ENCODE measurements around the gene ZNF385A. TPM values are rescaled to one million over a fixed set of nuclear protein-coding genes. Genes with fewer than 3 reads are reported as not detected.

ZNF385A gene
- total RNA-seq, 1 donor from 2014 or later: 15.6 TPM

- Mint-ChIP-seq H3K27me3 (peaks cover 45% of the 10 kb centered on the region), H3K4me3 (ENCODE audit: low read depth) (no peak overlapping the region), H3K27ac (no peak overlapping the region), H3K9me3 (ENCODE audit: low read depth) (no peaks in the 10 kb centered on the region), H3K4me1 (ENCODE audit: low read depth) (peaks cover 13% of the 10 kb centered on the region), H3K36me3 (ENCODE audit: insufficient read depth) (no peaks in the 10 kb centered on the region)
- no peak for TF ChIP-seq CTCF (IDR thresholded peaks at IDR 0.05; ENCODE audit: unreplicated experiment)
- DNase-seq (ENCODE audit: low spot score, unreplicated experiment): no peak
Observed at GRCh38 chr12:54423816-54424150, 39.2 kb upstream of the ZNF385A start.

- no peak for TF ChIP-seq CTCF (IDR thresholded peaks at IDR 0.05; ENCODE audit: unreplicated experiment)
- H3K36me3 Mint-ChIP-seq (ENCODE audit: insufficient read depth): no peaks in the 10 kb centered on the region
- H3K9me3 Mint-ChIP-seq (ENCODE audit: low read depth): no peaks in the 10 kb centered on the region
- H3K4me1 Mint-ChIP-seq (ENCODE audit: low read depth): peaks cover 12% of the 10 kb centered on the region
- peaks cover 41% of the 10 kb centered on the region for H3K27me3 Mint-ChIP-seq
- no peak for DNase-seq (ENCODE audit: low spot score, unreplicated experiment)
- no peak overlapping the region for H3K27ac Mint-ChIP-seq
- no peak overlapping the region for H3K4me3 Mint-ChIP-seq (ENCODE audit: low read depth)
Observed at GRCh38 chr12:54421879-54422250, 37.3 kb upstream of the ZNF385A start.

DNA sequence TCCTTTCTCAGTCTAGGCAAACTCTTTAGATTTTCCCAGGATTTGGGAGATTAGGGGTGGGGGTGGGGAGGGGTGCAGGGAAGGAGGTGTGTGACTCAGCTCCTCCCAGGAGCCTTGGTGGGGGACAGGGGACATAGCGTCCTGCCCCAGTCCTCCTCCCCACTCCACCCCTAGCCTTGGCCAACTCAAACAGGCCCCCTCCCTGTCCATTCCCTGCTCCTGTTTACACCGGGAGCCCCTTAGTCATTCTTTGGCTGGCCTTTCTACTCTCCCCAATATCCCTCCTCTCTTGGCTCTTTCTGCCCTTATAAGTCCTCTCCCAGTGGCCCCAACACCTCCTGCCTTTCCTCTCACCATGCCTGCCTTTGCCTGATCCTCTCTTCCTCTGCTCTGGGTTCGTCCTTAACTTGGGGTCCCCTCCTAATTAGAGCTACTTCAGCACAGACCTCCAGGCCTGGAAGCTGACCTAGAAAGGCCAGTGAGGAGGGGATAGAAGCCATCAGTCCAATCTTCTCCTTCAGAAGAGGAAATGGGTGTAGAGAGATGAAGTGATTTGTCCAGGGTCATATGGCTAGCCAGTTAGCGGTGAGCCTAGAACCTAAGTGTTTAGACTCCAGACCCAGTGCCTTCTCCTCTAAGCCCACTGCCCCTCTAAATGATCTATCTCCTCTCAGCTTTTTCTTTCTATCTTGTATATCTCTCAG lies 36.8 kb upstream of the ZNF385A start:
- no peak for DNase-seq (ENCODE audit: low spot score, unreplicated experiment)
- no peak overlapping the region for H3K4me3 Mint-ChIP-seq (ENCODE audit: low read depth)
- H3K27me3 Mint-ChIP-seq: peaks cover 41% of the 10 kb centered on the region
- no peak for TF ChIP-seq CTCF (IDR thresholded peaks at IDR 0.05; ENCODE audit: unreplicated experiment)
- H3K27ac Mint-ChIP-seq: no peak overlapping the region
- H3K36me3 Mint-ChIP-seq (ENCODE audit: insufficient read depth): no peaks in the 10 kb centered on the region
- H3K9me3 Mint-ChIP-seq (ENCODE audit: low read depth): no peaks in the 10 kb centered on the region
- H3K4me1 Mint-ChIP-seq (ENCODE audit: low read depth): peaks cover 18% of the 10 kb centered on the region

- no peaks in the 10 kb centered on the region for H3K9me3 Mint-ChIP-seq (ENCODE audit: low read depth)
- no peak for DNase-seq (ENCODE audit: low spot score, unreplicated experiment)
- no peak for TF ChIP-seq CTCF (IDR thresholded peaks at IDR 0.05; ENCODE audit: unreplicated experiment)
- no peak overlapping the region for H3K27ac Mint-ChIP-seq
- H3K36me3 Mint-ChIP-seq (ENCODE audit: insufficient read depth): no peaks in the 10 kb centered on the region
- peaks cover 21% of the 10 kb centered on the region for H3K4me1 Mint-ChIP-seq (ENCODE audit: low read depth)
- H3K4me3 Mint-ChIP-seq (ENCODE audit: low read depth): peak overlapping the region; percentile 26
- H3K27me3 Mint-ChIP-seq: peaks cover 35% of the 10 kb centered on the region
Observed at GRCh38 chr12:54420766-54421144, 36.2 kb upstream of the ZNF385A start.

DNA sequence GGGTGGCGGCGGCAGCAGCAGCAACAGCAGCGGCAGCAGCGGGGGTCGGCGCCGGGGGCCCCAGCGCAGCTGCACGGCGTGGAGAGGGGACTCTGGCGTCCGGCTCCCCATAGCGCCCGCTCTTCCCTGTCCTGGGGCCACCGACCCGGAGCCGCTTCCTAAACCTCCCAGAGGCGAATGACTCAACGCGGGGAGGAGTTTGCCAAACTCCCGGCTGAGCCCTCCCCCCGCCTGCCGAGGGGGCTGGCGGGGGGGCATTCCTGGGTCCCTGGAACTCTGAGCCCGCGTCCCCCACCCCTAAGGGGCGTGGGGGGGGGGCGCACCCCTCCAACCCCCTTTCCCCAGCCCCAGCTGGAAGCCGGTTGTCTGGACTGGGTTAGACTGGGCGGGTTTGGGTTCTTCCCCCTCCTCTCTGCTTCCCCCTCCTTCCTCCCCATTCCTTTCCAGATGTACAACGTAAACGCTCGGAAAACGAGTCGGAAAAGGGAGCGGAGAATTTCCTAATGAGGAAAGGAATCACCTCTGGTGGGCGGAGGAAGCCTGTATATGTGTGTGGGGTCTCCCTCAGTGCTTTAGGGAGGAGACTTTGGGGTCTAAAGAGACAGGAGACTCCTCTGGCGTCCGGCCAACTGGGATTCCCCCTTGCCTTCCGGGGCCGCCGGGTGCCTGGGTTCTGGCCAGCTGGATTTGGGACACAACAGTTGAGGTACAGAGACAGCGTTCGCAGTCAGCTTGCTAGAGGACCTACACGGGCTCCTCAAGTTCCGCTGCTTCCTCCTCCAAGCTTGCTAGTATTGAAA lies 34.8 kb upstream of the ZNF385A start, which contains the start of gene ITGA5:
ITGA5 (minus strand) TSS at position 179 of the 800 bp plus-strand sequence; CDS start at position 111, 68 bp downstream.
- peaks cover 31% of the 10 kb centered on the region for H3K4me1 Mint-ChIP-seq (ENCODE audit: low read depth)
- peak within 1 kb of the TSS; percentile 90 for H3K27ac Mint-ChIP-seq
- H3K27me3 Mint-ChIP-seq: peaks cover 27% of the 10 kb centered on the region

More for the DNA sequence above, 34.8 kb upstream of the ZNF385A start, which contains the start of gene ITGA5:
- Mint-ChIP-seq H3K36me3 (ENCODE audit: insufficient read depth) (no peaks in the 10 kb centered on the region), H3K9me3 (ENCODE audit: low read depth) (no peaks in the 10 kb centered on the region), H3K4me3 (ENCODE audit: low read depth) (peak within 1 kb of the TSS; percentile 88)
- DNase-seq (ENCODE audit: low spot score, unreplicated experiment): no peak
- no peak for TF ChIP-seq CTCF (IDR thresholded peaks at IDR 0.05; ENCODE audit: unreplicated experiment)
